Hepatocyte (in vitro differentiated cells): ENCODE results near the gene USP24. TPM values are rescaled to one million over a fixed set of nuclear protein-coding genes. Genes with fewer than 3 reads are reported as not detected.

ENCODE experiments used
- DNase-seq: peaks from one replicate; pipeline ENCODE4 v3.0.0-alpha.2; 2016; ENCODE audit warnings: low spot score
- H2AFZ ChIP-seq: fragments of 200-600 bp; sonication (generic); 2 replicates; pipeline ENCODE4 v1.6.0; 2016; ENCODE audit warnings: antibody characterized with exemption, mild to moderate bottlenecking
- H3K27ac ChIP-seq: fragments of 200-600 bp; sonication (generic); 2 replicates; pipeline ENCODE4 v1.5.1; 2016; ENCODE audit warnings: mild to moderate bottlenecking
- H3K27me3 ChIP-seq: fragments of 200-600 bp; sonication (generic); 2 replicates; pipeline ENCODE4 v1.6.1; 2016
- H3K36me3 ChIP-seq: fragments of 200-600 bp; sonication (generic); replicated peaks from 2 replicates; pipeline ENCODE4 v1.5.1; 2016; ENCODE audit warnings: low read depth; ENCODE audit not compliant: insufficient read depth
- H3K4me1 ChIP-seq: fragments of 200-600 bp; sonication (generic); 2 replicates; pipeline ENCODE4 v1.5.1; 2016; ENCODE audit warnings: mild to moderate bottlenecking, moderate library complexity; ENCODE audit not compliant: insufficient read depth
- H3K4me2 ChIP-seq: fragments of 200-600 bp; sonication (generic); 2 replicates; pipeline ENCODE4 v1.6.0; 2016
- H3K4me3 ChIP-seq: fragments of 200-600 bp; sonication (generic); 2 replicates; pipeline ENCODE4 v1.5.1; 2016; ENCODE audit warnings: mild to moderate bottlenecking
- H3K79me2 ChIP-seq: fragments of 200-600 bp; sonication (generic); 2 replicates; pipeline ENCODE4 v1.6.0; 2017; ENCODE audit warnings: mild to moderate bottlenecking
- H3K9me2 ChIP-seq: fragments of 200-600 bp; sonication (generic); replicated peaks from 2 replicates; pipeline ENCODE4 v1.6.0; 2017; ENCODE audit warnings: mild to moderate bottlenecking; ENCODE audit not compliant: insufficient read depth
- H3K9me3 ChIP-seq: fragments of 200-600 bp; sonication (generic); 2 replicates; pipeline ENCODE4 v1.5.1; 2016; ENCODE audit warnings: low read depth, mild to moderate bottlenecking
- H4K20me1 ChIP-seq: fragments of 200-600 bp; sonication (generic); 2 replicates; pipeline ENCODE4 v1.6.0; 2016; ENCODE audit warnings: mild to moderate bottlenecking; ENCODE audit not compliant: insufficient read depth, poor library complexity, severe bottlenecking
- CTCF ChIP-seq: fragments of 200-600 bp; sonication (generic); IDR thresholded peaks from 2 replicates; pipeline ENCODE4 v1.5.1; 2016; ENCODE audit warnings: antibody characterized with exemption, mild to moderate bottlenecking; ENCODE audit not compliant: poor library complexity
- EZH2 ChIP-seq: fragments of 200-600 bp; sonication (generic); IDR thresholded peaks from 2 replicates; pipeline ENCODE4 v1.6.1; 2016; ENCODE audit warnings: antibody characterized with exemption, mild to moderate bottlenecking, borderline replicate concordance
- EZH2phosphoT487 ChIP-seq: fragments of 200-600 bp; sonication (generic); IDR thresholded peaks from one replicate; pipeline ENCODE4 v1.6.1; 2018; ENCODE audit warnings: antibody characterized with exemption, mild to moderate bottlenecking, low read depth, moderate library complexity; ENCODE audit not compliant: unreplicated experiment, severe bottlenecking
- WGBS: methylation state at CpG from one replicate; pipeline ENCODE4 v1.1.6; 2016; ENCODE audit warnings: low lambda C conversion rate; ENCODE audit errors: missing lambda C conversion rate; 5-methylcytosine and 5-hydroxymethylcytosine counted together
- polyA plus RNA-seq: library from polyadenylated mRNA; unstranded; fragments of >200 nt; fragmentation: Nextera tagmentation; extraction: Ambion mirVana; gene quantifications from 2 replicates; pipeline ENCODE4 v1.2.1, GENCODE V29; 2016
- total RNA-seq: library from RNA; depleted of rRNA; stranded (reverse); fragments of >200 nt; gene quantifications from 2 replicates; pipeline ENCODE4 v1.2.3, GENCODE V29; 2014

The USP24 gene
- total and polyA plus RNA-seq, 2 experiments from 2014 or later = 9.3 to 41.9 TPM

GRCh38 chr1:55069280-55069679 is 145.9 kb downstream of the USP24 start:
- H3K9me3 ChIP-seq = no peaks in the 10 kb centered on the region
- H3K4me3 ChIP-seq = no peak overlapping the region
- H3K27me3 ChIP-seq = no peaks in the 10 kb centered on the region
- no peak overlapping the region for H3K27ac ChIP-seq
- H3K9me2 ChIP-seq = no peaks in the 10 kb centered on the region
- no peaks in the 10 kb centered on the region for H3K79me2 ChIP-seq
- no peak overlapping the region for H3K4me2 ChIP-seq
- H2AFZ ChIP-seq = no peak overlapping the region
- H3K4me1 ChIP-seq = peaks cover 6% of the 10 kb centered on the region
- 98% methylated on average over 7 of the region's 7 CpGs for WGBS
- TF ChIP-seq EZH2 (no peak), EZH2phosphoT487 (no peak), CTCF (no peak)
- H3K36me3 ChIP-seq = no peaks in the 10 kb centered on the region
- H4K20me1 ChIP-seq = no peaks in the 10 kb centered on the region
- no peak for DNase-seq

GRCh38 chr1:55068638-55069037 is 146.5 kb downstream of the USP24 start:
- no peaks in the 10 kb centered on the region for H3K79me2 ChIP-seq
- H3K27ac ChIP-seq = no peak overlapping the region
- H3K9me2 ChIP-seq = no peaks in the 10 kb centered on the region
- peaks cover 6% of the 10 kb centered on the region for H3K4me1 ChIP-seq
- H3K36me3 ChIP-seq = no peaks in the 10 kb centered on the region
- H2AFZ ChIP-seq = no peak overlapping the region
- WGBS = 97% methylated on average over 9 of the region's 9 CpGs
- no peak overlapping the region for H3K4me2 ChIP-seq
- H3K27me3 ChIP-seq = no peaks in the 10 kb centered on the region
- TF ChIP-seq EZH2 (no peak), CTCF (no peak), EZH2phosphoT487 (no peak)
- H3K9me3 ChIP-seq = no peaks in the 10 kb centered on the region
- no peak overlapping the region for H3K4me3 ChIP-seq
- no peak for DNase-seq
- no peaks in the 10 kb centered on the region for H4K20me1 ChIP-seq

- no peak overlapping the region for H3K4me3 ChIP-seq
- H3K4me2 ChIP-seq = no peak overlapping the region
- no peaks in the 10 kb centered on the region for H3K9me3 ChIP-seq
- TF ChIP-seq EZH2 = no peak
- TF ChIP-seq CTCF = no peak
- TF ChIP-seq EZH2phosphoT487 = no peak
- WGBS = 85% methylated on average over 1 of the region's 1 CpG
- no peak overlapping the region for H3K27ac ChIP-seq
- no peaks in the 10 kb centered on the region for H3K27me3 ChIP-seq
- H2AFZ ChIP-seq = no peak overlapping the region
- H3K4me1 ChIP-seq = peaks cover 6% of the 10 kb centered on the region
- no peak for DNase-seq
- H4K20me1 ChIP-seq = no peaks in the 10 kb centered on the region
- H3K36me3 ChIP-seq = no peaks in the 10 kb centered on the region
- H3K9me2 ChIP-seq = no peaks in the 10 kb centered on the region
- H3K79me2 ChIP-seq = no peaks in the 10 kb centered on the region
Measured at GRCh38 chr1:55067914-55068313, 147.2 kb downstream of the USP24 start.
